ENCODE data around the gene LRRC8B. TPM values are rescaled to one million over a fixed set of nuclear protein-coding genes. Genes with fewer than 3 reads are reported as not detected.

The LRRC8B gene
- total RNA-seq, 1 experiment from 2014 or later: 42.9 TPM

DNA sequence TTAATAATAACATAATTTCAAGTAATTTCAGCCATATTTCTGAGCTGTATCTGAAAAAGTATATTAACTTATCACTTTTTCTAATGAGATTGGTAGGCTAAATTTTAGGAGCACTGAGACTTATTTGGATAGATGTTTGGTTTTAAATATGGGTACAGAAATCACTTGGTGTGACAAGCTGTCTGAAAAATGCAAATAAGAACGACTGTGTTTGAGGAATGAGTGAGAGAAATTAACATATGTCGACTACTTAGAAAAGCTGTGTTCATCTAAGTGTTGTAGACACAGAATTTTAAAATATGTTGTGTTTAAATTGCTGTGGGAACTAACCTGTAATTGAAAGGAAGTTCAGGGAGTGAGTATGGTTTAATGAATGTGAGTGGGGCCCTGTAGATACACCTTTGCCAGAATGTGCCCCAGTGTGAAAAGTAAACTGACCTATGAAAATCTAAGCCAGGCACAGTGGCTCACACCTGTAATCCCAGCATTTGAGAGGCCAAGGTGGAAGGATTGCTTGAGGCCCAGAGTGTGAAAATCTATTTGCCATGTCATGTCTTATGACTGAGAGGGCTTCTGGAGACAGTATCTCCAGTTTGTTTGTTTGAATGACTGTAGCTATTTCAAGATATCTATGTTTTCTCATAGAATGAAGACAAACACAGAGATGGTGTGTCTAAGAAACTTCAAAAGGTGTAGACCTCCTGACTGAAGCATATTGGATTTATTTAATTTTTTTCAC is 54.5 kb downstream of the LRRC8B start:
- H3K4me3 Mint-ChIP-seq (ENCODE audit: low read depth, unreplicated experiment): no peak overlapping the region
- no peaks in the 10 kb centered on the region for H3K36me3 Mint-ChIP-seq (ENCODE audit: insufficient read depth, unreplicated experiment)
- H3K4me1 Mint-ChIP-seq (ENCODE audit: low read depth, unreplicated experiment): no peaks in the 10 kb centered on the region
- no peak for DNase-seq
- H3K9me3 Mint-ChIP-seq (ENCODE audit: low read depth, unreplicated experiment): no peaks in the 10 kb centered on the region
- H3K27ac Mint-ChIP-seq (ENCODE audit: unreplicated experiment): no peak overlapping the region
- BruUV-seq (replicated peaks): no TSS peak
- no peak for TF ChIP-seq CTCF (IDR thresholded peaks at IDR 0.05; ENCODE audit: unreplicated experiment)
- CTCF ChIA-PET: no interaction called here
- no peaks in the 10 kb centered on the region for H3K27me3 Mint-ChIP-seq (ENCODE audit: unreplicated experiment)
- intact Hi-C loops (cut with micrococcal nuclease; ENCODE audit: unreplicated experiment): no loop called here

DNA sequence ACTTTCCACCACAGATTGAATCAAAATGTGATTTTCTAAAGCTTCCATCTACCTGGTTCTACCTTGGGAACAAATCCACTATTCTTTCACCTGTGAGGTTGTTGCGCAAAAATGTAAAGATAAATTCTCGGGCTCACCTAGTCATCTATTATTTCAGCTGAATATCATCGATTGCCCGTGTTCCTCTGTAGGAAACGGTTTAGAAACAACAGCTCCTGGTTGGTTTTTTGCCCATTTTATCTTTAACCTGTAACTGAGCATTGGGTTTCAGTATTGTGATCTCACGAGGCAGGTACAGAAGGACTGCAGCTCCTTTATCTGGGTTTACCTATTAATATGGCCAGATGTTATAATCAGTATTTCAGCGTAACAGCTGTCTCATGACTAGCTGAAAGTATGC is 55.4 kb downstream of the LRRC8B start:
- H3K36me3 Mint-ChIP-seq (ENCODE audit: insufficient read depth, unreplicated experiment): peaks cover 5% of the 10 kb centered on the region
- no peaks in the 10 kb centered on the region for H3K27me3 Mint-ChIP-seq (ENCODE audit: unreplicated experiment)
- no peak overlapping the region for H3K4me3 Mint-ChIP-seq (ENCODE audit: low read depth, unreplicated experiment)
- no peaks in the 10 kb centered on the region for H3K9me3 Mint-ChIP-seq (ENCODE audit: low read depth, unreplicated experiment)
- BruUV-seq (replicated peaks): no TSS peak
- H3K4me1 Mint-ChIP-seq (ENCODE audit: low read depth, unreplicated experiment): no peaks in the 10 kb centered on the region
- no peak for DNase-seq
- intact Hi-C loops (cut with micrococcal nuclease; ENCODE audit: unreplicated experiment): no loop called here
- no peak for TF ChIP-seq CTCF (IDR thresholded peaks at IDR 0.05; ENCODE audit: unreplicated experiment)
- no peak overlapping the region for H3K27ac Mint-ChIP-seq (ENCODE audit: unreplicated experiment)
- CTCF ChIA-PET: no interaction called here

GRCh38 chr1:89581859-89582258 is 57.2 kb downstream of the LRRC8B start:
- DNase-seq: no peak
- H3K9me3 Mint-ChIP-seq (ENCODE audit: low read depth, unreplicated experiment): no peaks in the 10 kb centered on the region
- TF ChIP-seq CTCF (IDR thresholded peaks at IDR 0.05; ENCODE audit: unreplicated experiment): no peak
- no TSS peak for BruUV-seq (replicated peaks)
- intact Hi-C loops (cut with micrococcal nuclease; ENCODE audit: unreplicated experiment): no loop called here
- no peak overlapping the region for H3K27ac Mint-ChIP-seq (ENCODE audit: unreplicated experiment)
- peaks cover 9% of the 10 kb centered on the region for H3K36me3 Mint-ChIP-seq (ENCODE audit: insufficient read depth, unreplicated experiment)
- H3K4me1 Mint-ChIP-seq (ENCODE audit: low read depth, unreplicated experiment): peaks cover 6% of the 10 kb centered on the region
- CTCF ChIA-PET: interaction anchor here (0.6 kb wide), 1 partner anchor 181 kb away, joined by 4 read pairs; no protein-coding TSS in a partner anchor
- H3K4me3 Mint-ChIP-seq (ENCODE audit: low read depth, unreplicated experiment): no peak overlapping the region
- H3K27me3 Mint-ChIP-seq (ENCODE audit: unreplicated experiment): no peaks in the 10 kb centered on the region

DNA sequence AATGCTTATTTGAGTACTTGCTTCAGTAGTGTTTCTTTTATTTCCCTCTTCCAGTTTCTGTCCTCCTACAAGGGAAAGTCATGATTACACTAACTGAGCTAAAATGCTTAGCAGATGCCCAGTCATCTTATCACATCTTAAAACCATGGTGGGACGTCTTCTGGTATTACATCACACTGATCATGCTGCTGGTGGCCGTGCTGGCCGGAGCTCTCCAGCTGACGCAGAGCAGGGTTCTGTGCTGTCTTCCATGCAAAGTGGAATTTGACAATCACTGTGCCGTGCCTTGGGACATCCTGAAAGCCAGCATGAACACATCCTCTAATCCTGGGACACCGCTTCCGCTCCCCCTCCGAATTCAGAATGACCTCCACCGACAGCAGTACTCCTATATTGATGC is 57.9 kb downstream of the LRRC8B start:
- no peak for TF ChIP-seq CTCF (IDR thresholded peaks at IDR 0.05; ENCODE audit: unreplicated experiment)
- intact Hi-C loops (cut with micrococcal nuclease; ENCODE audit: unreplicated experiment): no loop called here
- Mint-ChIP-seq H3K27me3 (ENCODE audit: unreplicated experiment) (no peaks in the 10 kb centered on the region), H3K4me3 (ENCODE audit: low read depth, unreplicated experiment) (no peak overlapping the region), H3K36me3 (ENCODE audit: insufficient read depth, unreplicated experiment) (peaks cover 12% of the 10 kb centered on the region), H3K27ac (ENCODE audit: unreplicated experiment) (no peak overlapping the region), H3K9me3 (ENCODE audit: low read depth, unreplicated experiment) (no peaks in the 10 kb centered on the region), H3K4me1 (ENCODE audit: low read depth, unreplicated experiment) (peaks cover 13% of the 10 kb centered on the region)
- no peak for DNase-seq
- BruUV-seq (replicated peaks): no TSS peak
- CTCF ChIA-PET: no interaction called here
